ENCODE measurements around the gene QPRT.

- TF ChIP-seq CTCF (conservative IDR thresholded peaks at IDR 0.05) (no peak), EZH2 (IDR thresholded peaks at IDR 0.05; ENCODE audit: low read depth) (no peak)
These were observed 58.7 kb downstream of the QPRT start for GRCh38 chr16:29737713-29738112.
